NB4 (cell line): ENCODE measurements around the gene KRTAP5-9.

ENCODE experiments used
- CTCF ChIP-seq: IDR thresholded peaks from one replicate; pipeline ENCODE4 v1.5.1; 2012; ENCODE audit warnings: low read depth, low read length
- MAX ChIP-seq: IDR thresholded peaks from 2 replicates; pipeline ENCODE4 v1.6.1; 2011; ENCODE audit warnings: low read depth, low read length
- POLR2A ChIP-seq: IDR thresholded peaks from 2 replicates; pipeline ENCODE4 v1.6.1; 2011; ENCODE audit warnings: mild to moderate bottlenecking; ENCODE audit not compliant: insufficient read length; ENCODE audit errors: extremely low read depth

GRCh38 chr11:71565263-71565662 is 17.0 kb downstream of the KRTAP5-9 start, which contains the start of gene KRTAP5-10:
- TF ChIP-seq POLR2A, result no peak
- no peak for TF ChIP-seq CTCF
- TF ChIP-seq MAX, result no peak
